Epithelial cell of proximal tubule (primary cell): Measurements from ENCODE around the gene SPECC1. TPM values are rescaled to one million over a fixed set of nuclear protein-coding genes. Genes with fewer than 3 reads are reported as not detected.

Experiments
- DNase-seq: peaks from one replicate; pipeline ENCODE4 v3.0.0-alpha.2; 2011; ENCODE audit warnings: low read depth
- H3K4me3 ChIP-seq: 2 replicates; pipeline ENCODE4 v1.5.1; 2011; ENCODE audit warnings: low read depth, mild to moderate bottlenecking, low read length
- total RNA-seq: library from RNA; depleted of rRNA; stranded (reverse); fragments of >200 nt; gene quantifications from 2 replicates; pipeline ENCODE4 v1.2.3, GENCODE V29; 2015
- TF ChIP-seq, protein P1 (sequence below): conservative IDR thresholded peaks from 2 replicates; pipeline ENCODE4 v1.5.1; 2012; ENCODE audit warnings: low read depth, mild to moderate bottlenecking, low read length

SPECC1 gene
- total RNA-seq, 1 donor from 2014 or later = 39.3 TPM

DNA sequence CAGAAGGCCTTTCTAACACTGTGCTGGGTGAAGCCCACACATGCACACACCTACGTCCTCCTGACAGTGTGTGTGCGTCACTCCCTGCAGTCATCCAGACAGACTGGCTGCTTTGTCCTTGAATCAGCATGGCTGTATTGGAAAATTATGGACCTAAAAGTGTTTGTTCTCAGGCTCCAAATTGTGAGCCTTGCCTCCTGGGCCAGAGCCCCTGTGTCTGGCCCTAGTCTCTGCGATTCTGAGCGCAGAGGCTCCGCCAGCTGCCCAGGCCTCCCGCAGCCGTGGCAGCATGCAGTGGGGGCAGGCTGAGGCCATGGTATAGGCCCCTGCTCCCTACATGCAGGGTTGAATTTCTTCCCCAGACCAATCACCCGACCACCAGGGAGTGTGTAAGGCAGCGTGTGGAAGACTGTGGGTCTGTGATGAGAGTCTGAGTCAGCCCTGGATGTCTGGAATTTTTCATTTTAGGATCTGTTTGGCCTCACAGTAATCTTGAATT is 291.3 kb downstream of the SPECC1 start:
- DNase-seq = no peak
- TF ChIP-seq, protein P1, sequence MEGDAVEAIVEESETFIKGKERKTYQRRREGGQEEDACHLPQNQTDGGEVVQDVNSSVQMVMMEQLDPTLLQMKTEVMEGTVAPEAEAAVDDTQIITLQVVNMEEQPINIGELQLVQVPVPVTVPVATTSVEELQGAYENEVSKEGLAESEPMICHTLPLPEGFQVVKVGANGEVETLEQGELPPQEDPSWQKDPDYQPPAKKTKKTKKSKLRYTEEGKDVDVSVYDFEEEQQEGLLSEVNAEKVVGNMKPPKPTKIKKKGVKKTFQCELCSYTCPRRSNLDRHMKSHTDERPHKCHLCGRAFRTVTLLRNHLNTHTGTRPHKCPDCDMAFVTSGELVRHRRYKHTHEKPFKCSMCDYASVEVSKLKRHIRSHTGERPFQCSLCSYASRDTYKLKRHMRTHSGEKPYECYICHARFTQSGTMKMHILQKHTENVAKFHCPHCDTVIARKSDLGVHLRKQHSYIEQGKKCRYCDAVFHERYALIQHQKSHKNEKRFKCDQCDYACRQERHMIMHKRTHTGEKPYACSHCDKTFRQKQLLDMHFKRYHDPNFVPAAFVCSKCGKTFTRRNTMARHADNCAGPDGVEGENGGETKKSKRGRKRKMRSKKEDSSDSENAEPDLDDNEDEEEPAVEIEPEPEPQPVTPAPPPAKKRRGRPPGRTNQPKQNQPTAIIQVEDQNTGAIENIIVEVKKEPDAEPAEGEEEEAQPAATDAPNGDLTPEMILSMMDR = no peak
- H3K4me3 ChIP-seq = no peak overlapping the region

GRCh38 chr17:20302246-20302917 is 293.2 kb downstream of the SPECC1 start:
- DNase-seq = no peak
- H3K4me3 ChIP-seq = no peak overlapping the region
- TF ChIP-seq, protein P1 = no peak

- no peak overlapping the region for H3K4me3 ChIP-seq
- DNase-seq = no peak
- TF ChIP-seq, protein P1 = no peak
These were observed 295.8 kb downstream of the SPECC1 start for GRCh38 chr17:20304961-20305360.

GRCh38 chr17:20306924-20307323 is 297.8 kb downstream of the SPECC1 start:
- TF ChIP-seq, protein P1 = no peak
- DNase-seq = no peak

GRCh38 chr17:20307326-20307910 is 298.3 kb downstream of the SPECC1 start:
- H3K4me3 ChIP-seq = no peak overlapping the region
- TF ChIP-seq, protein P1 = no peak
- DNase-seq = no peak

More at GRCh38 chr17:20306924-20307323, 297.8 kb downstream of the SPECC1 start:
- H3K4me3 ChIP-seq = no peak overlapping the region

DNA sequence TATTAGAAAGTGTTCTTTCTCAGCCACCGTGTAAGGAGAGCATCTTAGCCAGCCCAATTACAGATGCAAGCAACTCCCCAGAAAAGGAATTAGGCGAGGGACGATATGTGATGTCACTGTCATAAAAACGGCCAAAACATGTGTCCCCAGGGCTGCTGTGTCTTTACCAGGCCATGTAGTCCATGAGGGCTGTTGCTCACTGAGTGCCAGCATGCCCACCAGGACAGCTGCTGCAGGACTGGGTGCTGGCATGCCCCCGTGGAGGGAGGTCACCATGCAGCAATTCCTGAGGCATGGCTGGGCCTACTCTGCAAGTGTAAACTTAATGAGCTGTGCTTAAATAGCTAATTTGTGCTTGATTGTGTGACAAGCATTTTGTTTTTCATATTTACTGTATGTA is 301.3 kb downstream of the SPECC1 start:
- TF ChIP-seq, protein P1 = no peak
- DNase-seq = no peak
- H3K4me3 ChIP-seq = no peak overlapping the region
